Measurements from ENCODE around the gene RILP. TPM values are rescaled to one million over a fixed set of nuclear protein-coding genes. Genes with fewer than 3 reads are reported as not detected.

RILP gene
- total and polyA plus RNA-seq, 10 of the 15 experiments (the other 5 are each of a cell fraction or from before 2014, with no cell fraction given), result 0.60 to 6.1 (median 3.3) TPM; not detected in 1

DNA sequence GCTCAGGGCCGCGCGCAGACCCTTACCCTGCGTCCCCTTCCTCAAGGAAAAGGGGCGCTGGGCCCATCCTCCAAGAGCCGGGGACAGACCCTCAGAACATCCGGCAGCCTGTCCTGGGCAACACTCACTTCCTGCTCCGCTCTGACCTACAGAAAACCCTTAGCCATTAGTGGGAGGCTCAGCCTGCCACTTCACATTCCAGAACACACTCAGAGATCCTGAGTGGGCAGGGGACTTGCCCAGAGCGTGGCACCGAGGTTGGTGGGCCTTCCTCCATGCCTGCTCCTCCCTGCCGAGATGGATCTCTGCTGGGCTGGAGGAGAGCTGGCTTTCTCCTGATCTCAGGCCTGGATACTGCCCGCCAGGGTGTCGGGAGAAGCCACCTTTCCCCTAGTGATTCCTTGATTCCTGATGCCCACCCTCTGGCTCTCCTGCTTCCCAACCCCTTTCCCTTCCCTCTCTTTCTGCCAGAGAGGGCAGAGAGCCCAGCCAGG is 5.6 kb downstream of the RILP start (continued):
- TF ChIP-seq SMARCA5 (IDR thresholded peaks at IDR 0.05), result peak; percentile 76
- TF ChIP-seq, protein P1, sequence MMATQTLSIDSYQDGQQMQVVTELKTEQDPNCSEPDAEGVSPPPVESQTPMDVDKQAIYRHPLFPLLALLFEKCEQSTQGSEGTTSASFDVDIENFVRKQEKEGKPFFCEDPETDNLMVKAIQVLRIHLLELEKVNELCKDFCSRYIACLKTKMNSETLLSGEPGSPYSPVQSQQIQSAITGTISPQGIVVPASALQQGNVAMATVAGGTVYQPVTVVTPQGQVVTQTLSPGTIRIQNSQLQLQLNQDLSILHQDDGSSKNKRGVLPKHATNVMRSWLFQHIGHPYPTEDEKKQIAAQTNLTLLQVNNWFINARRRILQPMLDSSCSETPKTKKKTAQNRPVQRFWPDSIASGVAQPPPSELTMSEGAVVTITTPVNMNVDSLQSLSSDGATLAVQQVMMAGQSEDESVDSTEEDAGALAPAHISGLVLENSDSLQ (IDR thresholded peaks at IDR 0.05), result no peak
- TF ChIP-seq IRF4 (IDR thresholded peaks at IDR 0.05; ENCODE audit: low read depth, low read length), result no peak
- TF ChIP-seq CREM (IDR thresholded peaks at IDR 0.05; ENCODE audit: low read depth), result no peak
- TF ChIP-seq, protein P2, sequence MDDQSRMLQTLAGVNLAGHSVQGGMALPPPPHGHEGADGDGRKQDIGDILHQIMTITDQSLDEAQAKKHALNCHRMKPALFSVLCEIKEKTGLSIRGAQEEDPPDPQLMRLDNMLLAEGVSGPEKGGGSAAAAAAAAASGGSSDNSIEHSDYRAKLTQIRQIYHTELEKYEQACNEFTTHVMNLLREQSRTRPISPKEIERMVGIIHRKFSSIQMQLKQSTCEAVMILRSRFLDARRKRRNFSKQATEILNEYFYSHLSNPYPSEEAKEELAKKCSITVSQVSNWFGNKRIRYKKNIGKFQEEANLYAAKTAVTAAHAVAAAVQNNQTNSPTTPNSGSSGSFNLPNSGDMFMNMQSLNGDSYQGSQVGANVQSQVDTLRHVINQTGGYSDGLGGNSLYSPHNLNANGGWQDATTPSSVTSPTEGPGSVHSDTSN (IDR thresholded peaks at IDR 0.05; ENCODE audit: insufficient replicate concordance, low read depth, low read length), result no peak
- TF ChIP-seq SIX5 (IDR thresholded peaks at IDR 0.05; ENCODE audit: low read depth, low read length, severe bottlenecking), result no peak
- TF ChIP-seq HDAC6 (IDR thresholded peaks at IDR 0.05; ENCODE audit: unreplicated experiment), result no peak
- TF ChIP-seq TBL1XR1 (IDR thresholded peaks at IDR 0.05; ENCODE audit: low read depth, low read length), result no peak
- 0 out of 4 replicates have a peak, but pooled peaks of 1 of the 2 experiments have one; percentile 6 for TF ChIP-seq CEBPB (IDR thresholded peaks at IDR 0.05; ENCODE audit: borderline replicate concordance in 1 of 2, low read depth in 2 of 2, low read length in 2 of 2)
- peak; percentile 11; the same call in 1 of the 2 replicates for TF ChIP-seq SPI1 (IDR thresholded peaks at IDR 0.05; ENCODE audit: borderline replicate concordance, insufficient read depth, low read depth, low read length)
- TF ChIP-seq, protein P3, sequence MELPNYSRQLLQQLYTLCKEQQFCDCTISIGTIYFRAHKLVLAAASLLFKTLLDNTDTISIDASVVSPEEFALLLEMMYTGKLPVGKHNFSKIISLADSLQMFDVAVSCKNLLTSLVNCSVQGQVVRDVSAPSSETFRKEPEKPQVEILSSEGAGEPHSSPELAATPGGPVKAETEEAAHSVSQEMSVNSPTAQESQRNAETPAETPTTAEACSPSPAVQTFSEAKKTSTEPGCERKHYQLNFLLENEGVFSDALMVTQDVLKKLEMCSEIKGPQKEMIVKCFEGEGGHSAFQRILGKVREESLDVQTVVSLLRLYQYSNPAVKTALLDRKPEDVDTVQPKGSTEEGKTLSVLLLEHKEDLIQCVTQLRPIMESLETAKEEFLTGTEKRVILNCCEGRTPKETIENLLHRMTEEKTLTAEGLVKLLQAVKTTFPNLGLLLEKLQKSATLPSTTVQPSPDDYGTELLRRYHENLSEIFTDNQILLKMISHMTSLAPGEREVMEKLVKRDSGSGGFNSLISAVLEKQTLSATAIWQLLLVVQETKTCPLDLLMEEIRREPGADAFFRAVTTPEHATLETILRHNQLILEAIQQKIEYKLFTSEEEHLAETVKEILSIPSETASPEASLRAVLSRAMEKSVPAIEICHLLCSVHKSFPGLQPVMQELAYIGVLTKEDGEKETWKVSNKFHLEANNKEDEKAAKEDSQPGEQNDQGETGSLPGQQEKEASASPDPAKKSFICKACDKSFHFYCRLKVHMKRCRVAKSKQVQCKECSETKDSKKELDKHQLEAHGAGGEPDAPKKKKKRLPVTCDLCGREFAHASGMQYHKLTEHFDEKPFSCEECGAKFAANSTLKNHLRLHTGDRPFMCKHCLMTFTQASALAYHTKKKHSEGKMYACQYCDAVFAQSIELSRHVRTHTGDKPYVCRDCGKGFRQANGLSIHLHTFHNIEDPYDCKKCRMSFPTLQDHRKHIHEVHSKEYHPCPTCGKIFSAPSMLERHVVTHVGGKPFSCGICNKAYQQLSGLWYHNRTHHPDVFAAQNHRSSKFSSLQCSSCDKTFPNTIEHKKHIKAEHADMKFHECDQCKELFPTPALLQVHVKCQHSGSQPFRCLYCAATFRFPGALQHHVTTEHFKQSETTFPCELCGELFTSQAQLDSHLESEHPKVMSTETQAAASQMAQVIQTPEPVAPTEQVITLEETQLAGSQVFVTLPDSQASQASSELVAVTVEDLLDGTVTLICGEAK (IDR thresholded peaks at IDR 0.05; ENCODE audit: borderline replicate concordance), result 0 out of 2 replicates have a peak, but pooled peaks have one; percentile 35
- TF ChIP-seq SUPT20H (IDR thresholded peaks at IDR 0.05; ENCODE audit: borderline replicate concordance, control insufficient read depth, low read depth, low read length), result no peak
- TF ChIP-seq HDGF (IDR thresholded peaks at IDR 0.05), result peak; percentile 61; the same call in 1 of the 2 replicates

Measured in GM12878 (cell line).